Stimulated activated CD8-positive, alpha-beta memory T cell treated with anti-CD3 and anti-CD28 coated beads, Interleukin-12 subunit alpha, Interleukin-12 subunit beta, amount 100 ng/mL, for 24 hours (primary cell): Measurements from ENCODE around the gene UGT2A2.
"Not testable (repeated sequence)": the region's sequence is repeated elsewhere in the genome, so short reads cannot be mapped to it uniquely, and the experiment has no call there.

Experiments used
- DNase-seq: peaks from one replicate; pipeline ENCODE4 v3.0.0-alpha.2; 2020; ENCODE audit errors: extremely low read depth

UGT2A2 gene

GRCh38 chr4:69639542-69639941 is at the start of gene UGT2A2:
TSS of gene UGT2A2 (minus strand) at chr4:69639642. CDS start at chr4:69639640, 2 bp downstream.
- no peak for DNase-seq

- DNase-seq: no peak
These were observed 45.4 kb upstream of the UGT2A2 start for GRCh38 chr4:69684804-69685203.

GRCh38 chr4:69668680-69669079 is 29.2 kb upstream of the UGT2A2 start:
- no peak for DNase-seq

GRCh38 chr4:69664009-69664408 is 24.6 kb upstream of the UGT2A2 start:
- DNase-seq: not testable (repeated sequence)

GRCh38 chr4:69661130-69661803 is 21.8 kb upstream of the UGT2A2 start:
- DNase-seq: not testable (repeated sequence)

- no peak for DNase-seq
These were observed 18.7 kb upstream of the UGT2A2 start for GRCh38 chr4:69658133-69658532.

GRCh38 chr4:69656653-69657158 is 17.3 kb upstream of the UGT2A2 start:
- DNase-seq: no peak

GRCh38 chr4:69653147-69653546 is 13.7 kb upstream of the UGT2A2 start, which contains the start of gene UGT2A1:
TSS of gene UGT2A1 (minus strand) at chr4:69653247. CDS start at chr4:69647644, 5,603 bp downstream.
- no peak for DNase-seq

- no peak for DNase-seq
These were observed 11.4 kb upstream of the UGT2A2 start for GRCh38 chr4:69650872-69651271.

- no peak for DNase-seq
These were observed 10.2 kb upstream of the UGT2A2 start for GRCh38 chr4:69649629-69650028.

GRCh38 chr4:69649207-69649606 is 9.8 kb upstream of the UGT2A2 start:
- no peak for DNase-seq

GRCh38 chr4:69642961-69643360 is 3.5 kb upstream of the UGT2A2 start:
- no peak for DNase-seq

- DNase-seq: no peak
These were observed 847 bp upstream of the UGT2A2 start for GRCh38 chr4:69640289-69640688.

GRCh38 chr4:69617083-69617694 is 22.3 kb downstream of the UGT2A2 start:
- DNase-seq: no peak

GRCh38 chr4:69610484-69610883 is 29.0 kb downstream of the UGT2A2 start:
- no peak for DNase-seq

GRCh38 chr4:69601065-69601464 is 38.4 kb downstream of the UGT2A2 start:
- no peak for DNase-seq

GRCh38 chr4:69600013-69600412 is 39.4 kb downstream of the UGT2A2 start:
- DNase-seq: no peak

- DNase-seq: no peak
These were observed 45.1 kb downstream of the UGT2A2 start for GRCh38 chr4:69594382-69594781.

- DNase-seq: no peak
These were observed 48.1 kb downstream of the UGT2A2 start for GRCh38 chr4:69591364-69591763.

- DNase-seq: no peak
These were observed 49.6 kb downstream of the UGT2A2 start for GRCh38 chr4:69589884-69590283.

GRCh38 chr4:69584135-69584534 is 55.3 kb downstream of the UGT2A2 start:
- no peak for DNase-seq

- no peak for DNase-seq
These were observed 55.9 kb downstream of the UGT2A2 start for GRCh38 chr4:69583543-69583942.

GRCh38 chr4:69577245-69577644 is 62.2 kb downstream of the UGT2A2 start:
- DNase-seq: no peak
